Measurements from ENCODE around the gene PRKAA1. TPM values are rescaled to one million over a fixed set of nuclear protein-coding genes. Genes with fewer than 3 reads are reported as not detected.
"Not testable (repeated sequence)": the region's sequence is repeated elsewhere in the genome, so short reads cannot be mapped to it uniquely, and the experiment has no call there.

PRKAA1 gene
- total RNA-seq, 2 experiments from 2014 or later, result 102 to 105 TPM

DNA sequence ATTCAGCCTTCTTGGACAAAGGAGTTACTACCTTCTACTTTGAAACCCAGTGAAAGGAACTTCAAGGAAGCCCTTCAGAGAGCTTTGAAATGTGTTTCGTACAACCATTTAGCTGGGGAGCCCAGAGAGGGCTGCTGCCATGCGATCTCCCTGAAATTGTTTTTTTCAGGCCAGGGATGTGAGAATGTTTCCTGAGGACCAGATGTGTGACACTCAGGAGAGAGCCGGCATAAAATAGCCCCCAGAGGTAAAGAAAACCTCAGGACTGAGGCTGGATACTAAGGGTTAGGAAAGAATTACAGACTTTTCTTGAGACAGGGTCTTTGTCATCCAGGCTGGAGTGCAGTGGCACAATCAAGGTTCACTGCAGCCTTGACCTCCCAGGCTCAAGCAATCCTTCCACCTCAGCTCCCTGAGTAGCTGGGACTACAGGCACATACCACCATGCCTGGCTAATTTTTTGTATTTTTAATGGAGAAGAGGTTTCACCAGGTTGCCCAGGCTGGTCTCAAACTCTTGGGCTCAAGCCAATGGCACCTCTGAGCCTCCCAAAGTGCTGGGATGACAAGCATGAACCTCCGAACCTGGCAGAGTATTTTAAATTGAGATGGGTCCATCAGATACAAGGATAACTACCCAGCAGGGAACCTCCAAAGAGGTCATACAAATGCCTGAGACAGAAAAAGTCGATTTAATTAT lies 28.5 kb upstream of the PRKAA1 start:
- no peaks in the 10 kb centered on the region for H3K27me3 Mint-ChIP-seq
- no peaks in the 10 kb centered on the region for H3K4me1 ChIP-seq (ENCODE audit: insufficient read depth, low read length)
- no peak overlapping the region for H3K27ac Mint-ChIP-seq
- no peak overlapping the region for H3K4me3 ChIP-seq (ENCODE audit: low read length)
- no peaks in the 10 kb centered on the region for H3K27me3 ChIP-seq (ENCODE audit: control insufficient read depth in 1 of 2, insufficient read depth in 2 of 2, low read length in 2 of 2)
- peaks cover 49% of the 10 kb centered on the region for H3K36me3 Mint-ChIP-seq (ENCODE audit: low read depth)
- no peak overlapping the region for H3K27ac ChIP-seq (ENCODE audit: low read depth in 1 of 2, low read length in 2 of 2)
- H3K36me3 ChIP-seq (ENCODE audit: insufficient read depth, low read length), result peaks cover 54% of the 10 kb centered on the region
- DNase-seq (no peak), ATAC-seq (ENCODE audit: poor library complexity) (no peak)
- H3K4me3 Mint-ChIP-seq, result no peak overlapping the region
- H3K9me3 Mint-ChIP-seq, result no peaks in the 10 kb centered on the region
- ChIA-PET CTCF (no interaction called here), POLR2A (no interaction called here)
- peaks cover 17% of the 10 kb centered on the region for H3K4me1 Mint-ChIP-seq (ENCODE audit: low read depth)
- intact Hi-C loops (cut with DNase I, micrococcal nuclease), result no loop called here
- TF ChIP-seq, protein P1, sequence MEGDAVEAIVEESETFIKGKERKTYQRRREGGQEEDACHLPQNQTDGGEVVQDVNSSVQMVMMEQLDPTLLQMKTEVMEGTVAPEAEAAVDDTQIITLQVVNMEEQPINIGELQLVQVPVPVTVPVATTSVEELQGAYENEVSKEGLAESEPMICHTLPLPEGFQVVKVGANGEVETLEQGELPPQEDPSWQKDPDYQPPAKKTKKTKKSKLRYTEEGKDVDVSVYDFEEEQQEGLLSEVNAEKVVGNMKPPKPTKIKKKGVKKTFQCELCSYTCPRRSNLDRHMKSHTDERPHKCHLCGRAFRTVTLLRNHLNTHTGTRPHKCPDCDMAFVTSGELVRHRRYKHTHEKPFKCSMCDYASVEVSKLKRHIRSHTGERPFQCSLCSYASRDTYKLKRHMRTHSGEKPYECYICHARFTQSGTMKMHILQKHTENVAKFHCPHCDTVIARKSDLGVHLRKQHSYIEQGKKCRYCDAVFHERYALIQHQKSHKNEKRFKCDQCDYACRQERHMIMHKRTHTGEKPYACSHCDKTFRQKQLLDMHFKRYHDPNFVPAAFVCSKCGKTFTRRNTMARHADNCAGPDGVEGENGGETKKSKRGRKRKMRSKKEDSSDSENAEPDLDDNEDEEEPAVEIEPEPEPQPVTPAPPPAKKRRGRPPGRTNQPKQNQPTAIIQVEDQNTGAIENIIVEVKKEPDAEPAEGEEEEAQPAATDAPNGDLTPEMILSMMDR (IDR thresholded peaks at IDR 0.05), result no peak
- no peaks in the 10 kb centered on the region for H3K9me3 ChIP-seq (ENCODE audit: control insufficient read depth in 1 of 2, insufficient read depth in 1 of 2, low read length in 2 of 2)

- H3K4me3 ChIP-seq (ENCODE audit: low read length); H3K27ac ChIP-seq (ENCODE audit: low read depth in 1 of 2, low read length in 2 of 2); H3K27me3 Mint-ChIP-seq; intact Hi-C loops (cut with DNase I, micrococcal nuclease); H3K4me1 ChIP-seq (ENCODE audit: insufficient read depth, low read length); CTCF ChIA-PET; H3K9me3 Mint-ChIP-seq; H3K9me3 ChIP-seq (ENCODE audit: control insufficient read depth in 1 of 2, insufficient read depth in 1 of 2, low read length in 2 of 2); H3K27me3 ChIP-seq (ENCODE audit: control insufficient read depth in 1 of 2, insufficient read depth in 2 of 2, low read length in 2 of 2); H3K4me3 Mint-ChIP-seq; H3K27ac Mint-ChIP-seq; DNase-seq; ATAC-seq (ENCODE audit: poor library complexity): not testable (repeated sequence)
- H3K36me3 ChIP-seq (ENCODE audit: insufficient read depth, low read length), result peaks cover 43% of the 10 kb centered on the region
- Mint-ChIP-seq H3K36me3 (ENCODE audit: low read depth) (peaks cover 38% of the 10 kb centered on the region), H3K4me1 (ENCODE audit: low read depth) (peaks cover 11% of the 10 kb centered on the region)
- POLR2A ChIA-PET, result interaction anchor here (0.6 kb wide), 1 partner anchor 1051 kb away, joined by 3 read pairs; no protein-coding TSS in a partner anchor
Measured at GRCh38 chr5:40825461-40826043, 27.4 kb upstream of the PRKAA1 start.

DNA sequence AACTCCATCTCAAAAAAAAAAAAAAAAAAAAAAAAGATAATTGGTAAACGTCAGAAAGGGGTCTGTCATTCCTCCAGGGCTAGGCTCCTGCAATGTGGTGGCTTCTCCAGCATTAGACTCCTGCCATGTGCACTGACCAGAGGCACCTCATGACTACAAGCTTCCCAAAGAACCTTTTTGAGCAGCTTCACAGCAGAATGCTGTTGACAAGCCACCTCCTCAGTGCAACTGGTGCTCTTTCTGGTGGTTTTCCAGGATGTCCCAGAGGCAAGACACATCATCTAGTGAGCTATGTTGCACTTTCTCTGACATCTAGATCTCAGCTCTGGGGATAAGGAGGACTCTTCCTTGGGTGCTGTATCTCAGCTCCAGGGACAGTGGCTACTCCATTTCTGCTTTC lies 25.3 kb upstream of the PRKAA1 start:
- ATAC-seq (ENCODE audit: poor library complexity), result no peak
- Mint-ChIP-seq H3K4me1 (ENCODE audit: low read depth) (no peaks in the 10 kb centered on the region), H3K9me3 (no peaks in the 10 kb centered on the region), H3K36me3 (ENCODE audit: low read depth) (peaks cover 17% of the 10 kb centered on the region), H3K4me3 (no peak overlapping the region), H3K27ac (no peak overlapping the region), H3K27me3 (no peaks in the 10 kb centered on the region)
- H3K4me3 ChIP-seq (ENCODE audit: low read length), result no peak overlapping the region
- no peaks in the 10 kb centered on the region for H3K27me3 ChIP-seq (ENCODE audit: control insufficient read depth in 1 of 2, insufficient read depth in 2 of 2, low read length in 2 of 2)
- TF ChIP-seq, protein P1 (IDR thresholded peaks at IDR 0.05), result no peak
- peaks cover 22% of the 10 kb centered on the region for H3K36me3 ChIP-seq (ENCODE audit: insufficient read depth, low read length)
- POLR2A ChIA-PET, result interaction anchor here (0.9 kb wide), 1 partner anchor 9 kb away, joined by 3 read pairs; no protein-coding TSS in a partner anchor
- no peak overlapping the region for H3K27ac ChIP-seq (ENCODE audit: low read depth in 1 of 2, low read length in 2 of 2)
- DNase-seq, result no peak
- CTCF ChIA-PET, result no interaction called here
- H3K4me1 ChIP-seq (ENCODE audit: insufficient read depth, low read length), result no peaks in the 10 kb centered on the region
- no peaks in the 10 kb centered on the region for H3K9me3 ChIP-seq (ENCODE audit: control insufficient read depth in 1 of 2, insufficient read depth in 1 of 2, low read length in 2 of 2)
- intact Hi-C loops (cut with DNase I, micrococcal nuclease), result no loop called here
